Right lobe of liver (tissue), 6 donors: ENCODE data around the gene POLE2. TPM values are rescaled to one million over a fixed set of nuclear protein-coding genes. Genes with fewer than 3 reads are reported as not detected.
A peak's percentile ranks its signal among the peaks of the same experiment; 100 is the strongest.

Experiments
- ATAC-seq, 4 donors: fragments of 200-7000 bp; cut with Tn5 transposase; one replicate each; pipeline ENCODE4 v1.9.1; 2020; ENCODE audit warnings: mild to moderate bottlenecking in 4 of 4, moderate library complexity in 4 of 4
- DNase-seq, 3 donors: peaks; one replicate each; pipeline ENCODE4 v3.0.0-alpha.2; 2020
- H3K27ac ChIP-seq, 3 donors: fragments of 200-600 bp; one replicate each; pipeline ENCODE4 v1.8.0; 2022
- H3K27me3 ChIP-seq, 2 donors: fragments of 200-600 bp; one replicate each; pipeline ENCODE4 v1.8.0; 2022
- H3K36me3 ChIP-seq, 4 donors: fragments of 200-600 bp; sonication (generic) in 1 of 4; one replicate each; pipeline versions ENCODE4 v1.5.1 to v1.8.0; 2017 to 2022; ENCODE audit warnings: control low read depth in 1 of 4
- H3K4me1 ChIP-seq, 4 donors: fragments of 200-600 bp; sonication (generic) in 1 of 4; one replicate each; pipeline versions ENCODE4 v1.5.1 to v1.8.0; 2017 to 2022; ENCODE audit warnings: control low read depth in 1 of 4
- H3K4me3 ChIP-seq, 3 donors: fragments of 200-600 bp; one replicate each; pipeline ENCODE4 v1.8.0; 2022
- H3K9me3 ChIP-seq, 4 donors: fragments of 200-600 bp; sonication (generic) in 1 of 4; one replicate each; pipeline versions ENCODE4 v1.5.1 to v1.8.0; 2017 to 2022; ENCODE audit warnings: control low read depth in 1 of 4
- POLR2A ChIP-seq: fragments of 450-650 bp; IDR thresholded peaks from one replicate; pipeline ENCODE4 v1.6.1; 2017; ENCODE audit warnings: antibody characterized with exemption, mild to moderate bottlenecking
- WGBS: methylation state at CpG from one replicate; pipeline ENCODE4 v1.1.6; 2018; ENCODE audit warnings: low coverage, low lambda C conversion rate; ENCODE audit not compliant: insufficient coverage; ENCODE audit errors: missing lambda C conversion rate; 5-methylcytosine and 5-hydroxymethylcytosine counted together
- intact Hi-C, 2 donors: fragments of 100-400 bp; cut with DNase I; formaldehyde crosslinking; loops; one replicate each; pipeline versions ENCODE4 v1.11.2 to v1.14.1; 2022
- total RNA-seq, 6 experiments: library from RNA; depleted of rRNA in 2 of 6; stranded (reverse); fragments of >200 nt in 2 of 6; fragmentation: NEBNext Ultra II Directional in 3 of 6; extraction: Animal tissue kit (Norgen Biotek cat#: 25700) in 3 of 6; gene quantifications; one replicate each; pipeline versions ENCODE4 v1.1.0 to v1.2.4, GENCODE V29; 2016 to 2023
- TF ChIP-seq, protein P1 (sequence below), 4 donors: fragments of 200-600 bp in 3 of 4; fragments of 450-650 bp in 1 of 4; IDR thresholded peaks; one replicate each; pipeline versions ENCODE4 v1.5.1 to v1.8.0; 2016 to 2022; ENCODE audit warnings: antibody characterized with exemption in 4 of 4, mild to moderate bottlenecking in 2 of 4
- donor health status: DM: no; HTN: yes; CAD: no.
- donor health status: DM: no; HTN: no; CAD: no.
- donor health status: DM: no; HTN: no; CAD: no.
- donor health status: DM: no; HTN: yes; CAD: no.
- donor health status: DM: no; HTN: yes; CAD: no.

Gene POLE2
- total RNA-seq, 6 experiments from 2014 or later = 0.73 to 9.0 (median 4.2) TPM

DNA sequence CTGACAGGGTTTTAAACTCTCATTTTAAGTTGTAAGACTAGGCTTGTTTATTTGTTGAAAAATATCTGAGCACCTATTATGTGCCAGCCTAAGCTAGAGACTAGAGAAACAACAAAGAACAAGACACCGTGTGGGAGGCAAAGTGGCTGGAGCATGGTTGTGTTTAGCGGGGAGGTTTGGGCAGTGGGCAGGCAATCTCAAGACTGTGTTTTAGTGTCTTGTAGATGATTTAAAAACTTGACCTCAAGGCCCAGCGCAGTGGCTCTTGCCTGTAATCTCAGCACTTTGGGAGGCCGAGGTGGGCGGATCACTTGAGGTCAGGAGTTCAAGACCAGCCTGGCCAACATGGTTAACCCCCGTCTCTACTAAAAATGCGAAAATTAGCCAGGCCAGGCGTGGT is 75.3 kb downstream of the POLE2 start:
- H3K9me3 ChIP-seq = no peaks in the 10 kb centered on the region
- no peak overlapping the region for H3K27ac ChIP-seq
- TF ChIP-seq POLR2A = no peak
- TF ChIP-seq, protein P1, sequence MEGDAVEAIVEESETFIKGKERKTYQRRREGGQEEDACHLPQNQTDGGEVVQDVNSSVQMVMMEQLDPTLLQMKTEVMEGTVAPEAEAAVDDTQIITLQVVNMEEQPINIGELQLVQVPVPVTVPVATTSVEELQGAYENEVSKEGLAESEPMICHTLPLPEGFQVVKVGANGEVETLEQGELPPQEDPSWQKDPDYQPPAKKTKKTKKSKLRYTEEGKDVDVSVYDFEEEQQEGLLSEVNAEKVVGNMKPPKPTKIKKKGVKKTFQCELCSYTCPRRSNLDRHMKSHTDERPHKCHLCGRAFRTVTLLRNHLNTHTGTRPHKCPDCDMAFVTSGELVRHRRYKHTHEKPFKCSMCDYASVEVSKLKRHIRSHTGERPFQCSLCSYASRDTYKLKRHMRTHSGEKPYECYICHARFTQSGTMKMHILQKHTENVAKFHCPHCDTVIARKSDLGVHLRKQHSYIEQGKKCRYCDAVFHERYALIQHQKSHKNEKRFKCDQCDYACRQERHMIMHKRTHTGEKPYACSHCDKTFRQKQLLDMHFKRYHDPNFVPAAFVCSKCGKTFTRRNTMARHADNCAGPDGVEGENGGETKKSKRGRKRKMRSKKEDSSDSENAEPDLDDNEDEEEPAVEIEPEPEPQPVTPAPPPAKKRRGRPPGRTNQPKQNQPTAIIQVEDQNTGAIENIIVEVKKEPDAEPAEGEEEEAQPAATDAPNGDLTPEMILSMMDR (IDR thresholded peaks at IDR 0.05) = no peak
- no peak overlapping the region for H3K4me3 ChIP-seq
- no peaks in the 10 kb centered on the region for H3K36me3 ChIP-seq
- 93% methylated on average over 4 of the region's 8 CpGs for WGBS
- no peak for ATAC-seq
- no peaks in the 10 kb centered on the region for H3K4me1 ChIP-seq
- no peak for DNase-seq
- intact Hi-C loops = no loop called here
- H3K27me3 ChIP-seq = no peaks in the 10 kb centered on the region

DNA sequence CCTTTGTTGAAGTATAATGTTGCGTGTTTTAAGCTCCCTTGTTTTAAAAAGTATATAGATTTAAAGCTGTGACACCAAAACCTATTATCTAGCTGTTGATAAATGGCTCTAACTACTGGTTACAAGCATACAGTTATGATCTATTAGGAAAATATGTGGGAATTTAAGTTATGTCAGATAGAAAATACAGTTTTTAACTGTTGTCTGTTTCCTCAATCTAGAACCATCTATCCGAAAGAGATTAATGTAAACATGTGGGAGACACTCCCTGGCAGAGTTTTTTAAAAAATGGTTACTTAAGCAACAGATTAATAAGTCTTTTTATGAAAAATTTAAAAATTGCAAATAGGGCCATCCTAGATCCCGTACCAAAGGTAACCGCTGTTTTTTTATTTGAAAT is 75.8 kb downstream of the POLE2 start:
- no peaks in the 10 kb centered on the region for H3K9me3 ChIP-seq
- no peak for ATAC-seq
- H3K4me1 ChIP-seq = no peaks in the 10 kb centered on the region
- H3K27me3 ChIP-seq = no peaks in the 10 kb centered on the region
- WGBS = 90% methylated on average over 4 of the region's 4 CpGs
- no peaks in the 10 kb centered on the region for H3K36me3 ChIP-seq
- no peak for TF ChIP-seq POLR2A
- TF ChIP-seq, protein P1 (IDR thresholded peaks at IDR 0.05) = no peak
- no peak overlapping the region for H3K27ac ChIP-seq
- DNase-seq = no peak
- no peak overlapping the region for H3K4me3 ChIP-seq
- intact Hi-C loops = no loop called here

DNA sequence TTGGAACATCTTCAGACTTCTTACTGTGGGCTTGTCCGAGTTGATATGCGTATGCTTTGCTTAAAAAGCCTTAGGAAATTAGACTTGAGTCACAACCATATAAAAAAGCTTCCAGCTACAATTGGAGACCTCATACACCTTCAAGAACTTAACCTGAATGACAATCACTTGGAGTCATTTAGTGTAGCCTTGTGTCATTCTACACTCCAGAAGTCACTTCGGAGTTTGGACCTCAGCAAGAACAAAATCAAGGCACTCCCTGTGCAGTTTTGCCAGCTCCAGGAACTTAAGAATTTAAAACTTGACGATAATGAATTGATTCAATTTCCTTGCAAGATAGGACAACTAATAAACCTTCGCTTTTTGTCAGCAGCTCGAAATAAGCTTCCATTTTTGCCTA is 80.4 kb downstream of the POLE2 start:
- no peak overlapping the region for H3K27ac ChIP-seq
- intact Hi-C loops = no loop called here
- no peak overlapping the region for H3K4me3 ChIP-seq
- no peak for TF ChIP-seq POLR2A
- TF ChIP-seq, protein P1 (IDR thresholded peaks at IDR 0.05) = no peak
- 95% methylated on average over 6 of the region's 6 CpGs for WGBS
- H3K27me3 ChIP-seq = no peaks in the 10 kb centered on the region
- no peaks in the 10 kb centered on the region for H3K4me1 ChIP-seq
- ATAC-seq = no peak
- H3K36me3 ChIP-seq = no peaks in the 10 kb centered on the region
- no peak for DNase-seq
- no peaks in the 10 kb centered on the region for H3K9me3 ChIP-seq

DNA sequence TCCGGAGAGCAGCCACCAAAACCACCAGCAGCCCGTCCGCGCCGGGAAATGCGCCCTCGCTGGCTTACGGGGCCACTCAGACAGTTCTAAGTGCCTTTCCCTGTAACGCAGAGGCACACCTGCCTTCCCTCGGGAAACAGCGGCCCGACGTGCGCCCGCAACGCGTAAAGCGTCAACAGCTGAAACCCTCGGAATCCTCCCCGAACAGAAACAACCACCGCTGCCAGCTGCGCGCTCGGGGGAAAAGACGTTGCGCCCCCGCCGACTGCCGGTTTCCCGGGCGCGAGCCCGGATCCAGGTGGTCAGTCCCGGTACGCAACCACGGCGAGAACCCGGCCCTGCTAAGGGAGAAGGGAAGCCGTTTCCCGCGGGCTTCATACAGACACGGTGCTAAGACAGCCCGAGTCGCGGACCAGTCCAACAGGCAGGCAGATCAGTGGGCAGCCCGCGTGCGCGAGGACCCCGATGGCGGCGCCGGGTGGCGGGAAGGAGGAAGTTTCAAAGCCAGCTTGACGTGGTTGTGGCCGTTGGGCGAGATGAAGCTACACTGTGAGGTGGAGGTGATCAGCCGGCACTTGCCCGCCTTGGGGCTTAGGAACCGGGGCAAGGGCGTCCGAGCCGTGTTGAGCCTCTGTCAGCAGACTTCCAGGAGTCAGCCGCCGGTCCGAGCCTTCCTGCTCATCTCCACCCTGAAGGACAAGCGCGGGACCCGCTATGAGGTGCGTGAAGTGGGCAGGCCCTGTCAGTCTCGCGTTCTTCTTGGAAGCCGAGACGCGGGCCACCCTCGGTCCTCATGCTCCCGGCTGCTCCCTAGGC is 89.3 kb downstream of the POLE2 start, which contains the start of gene LRR1:
TSS of gene LRR1 (plus strand) at position 456 of the 816 bp plus-strand sequence. CDS start at position 537, 81 bp downstream.
- Histone ChIP-seq H3K4me3 (peak within 1 kb of the TSS; percentile 72 to 88 (median 75)), H3K27ac (peak within 1 kb of the TSS; percentile 93 to 97 (median 95)), H3K36me3 (no peaks in the 10 kb centered on the region), H3K27me3 (no peaks in the 10 kb centered on the region), H3K9me3 (no peaks in the 10 kb centered on the region), H3K4me1 (peaks cover 0 to 22% (median 7%) of the 10 kb centered on the region in 4 donors)
- DNase-seq = peak; percentile 89 to 92 (median 90)
- 0% methylated on average over 41 of the region's 77 CpGs for WGBS
- intact Hi-C loops = no loop called here
- peak; percentile 75 to 87 (median 78) for ATAC-seq
- TF ChIP-seq, protein P1 (IDR thresholded peaks at IDR 0.05) = peak in 1 of 4 donors; percentile 5
- TF ChIP-seq POLR2A = peak; percentile 71
